Neural cell (in vitro differentiated cells): ENCODE results near the gene LGI4. TPM values are rescaled to one million over a fixed set of nuclear protein-coding genes. Genes with fewer than 3 reads are reported as not detected.

Source experiments
- H2AFZ ChIP-seq: fragments of 200-600, 300-800 bp; sonication (generic), shearing (Covaris generic); 2 replicates; pipeline ENCODE4 v1.6.0; 2014; ENCODE audit warnings: low read depth, mild to moderate bottlenecking, antibody characterized with exemption, low read length, moderate library complexity
- H3F3A ChIP-seq: fragments of 200-600 bp; shearing (Covaris generic); 2 replicates; pipeline ENCODE4 v1.6.1; 2016; ENCODE audit warnings: mild to moderate bottlenecking, moderate library complexity, mixed read lengths, antibody characterized with exemption, low read length; ENCODE audit not compliant: insufficient read depth, poor library complexity, severe bottlenecking
- H3K27ac ChIP-seq: fragments of 200-600, 300-800 bp; sonication (generic), shearing (Covaris generic); 2 replicates; pipeline ENCODE4 v1.5.1; 2014; ENCODE audit warnings: mild to moderate bottlenecking, low read length, moderate library complexity
- H3K27me3 ChIP-seq: fragments of 300-800, 200-600 bp; sonication (generic), shearing (Covaris generic); 2 replicates; pipeline ENCODE4 v1.6.0; 2014; ENCODE audit warnings: mild to moderate bottlenecking, low read depth, low read length, moderate library complexity; ENCODE audit not compliant: insufficient read depth
- H3K36me3 ChIP-seq: fragments of 300-800, 200-600 bp; sonication (generic), shearing (Covaris generic); 2 replicates; pipeline ENCODE4 v1.5.1; 2014; ENCODE audit warnings: mild to moderate bottlenecking, antibody characterized with exemption, low read length, moderate library complexity; ENCODE audit not compliant: insufficient read depth
- H3K4me2 ChIP-seq: fragments of 300-800, 200-600 bp; sonication (generic), shearing (Covaris generic); 2 replicates; pipeline ENCODE4 v1.6.0; 2014; ENCODE audit warnings: mild to moderate bottlenecking, low read length
- H3K4me3 ChIP-seq: fragments of 300-800, 200-600 bp; sonication (generic), shearing (Covaris generic); 2 replicates; pipeline ENCODE4 v1.5.1; 2014; ENCODE audit warnings: mild to moderate bottlenecking, low read length, moderate library complexity
- H3K79me2 ChIP-seq: fragments of 200-600 bp; shearing (Covaris generic); replicated peaks from 2 replicates; pipeline ENCODE4 v1.6.0; 2014; ENCODE audit warnings: mild to moderate bottlenecking, low read length, moderate library complexity; ENCODE audit not compliant: insufficient read depth
- H3K9ac ChIP-seq: fragments of 300-800, 200-600 bp; sonication (generic), shearing (Covaris generic); 2 replicates; pipeline ENCODE4 v1.6.1; 2016; ENCODE audit warnings: mild to moderate bottlenecking, low read length, mixed read lengths
- H3K9me2 ChIP-seq: fragments of 200-600 bp; shearing (Covaris generic); 2 replicates; pipeline ENCODE4 v1.6.1; 2016; ENCODE audit warnings: mild to moderate bottlenecking, low read length, mixed read lengths; ENCODE audit not compliant: insufficient read depth
- H3K9me3 ChIP-seq: fragments of 200-600, 300-800 bp; sonication (generic), shearing (Covaris generic); 2 replicates; pipeline ENCODE4 v1.6.1; 2016; ENCODE audit warnings: mild to moderate bottlenecking, mixed run types, low read length, moderate library complexity, mixed read lengths
- H4K20me1 ChIP-seq: fragments of 200-600 bp; shearing (Covaris generic); 2 replicates; pipeline ENCODE4 v1.6.1; 2016; ENCODE audit warnings: mild to moderate bottlenecking, mixed run types; ENCODE audit not compliant: insufficient read depth
- CTCF ChIP-seq: fragments of 450-650 bp; IDR thresholded peaks from 2 replicates; pipeline ENCODE4 v1.5.1; 2014; ENCODE audit warnings: antibody characterized with exemption, mild to moderate bottlenecking, moderate library complexity; ENCODE audit not compliant: poor library complexity, severe bottlenecking
- EP300 ChIP-seq: fragments of 450-650 bp; conservative IDR thresholded peaks from 2 replicates; pipeline ENCODE4 v1.6.1; 2014; ENCODE audit warnings: antibody characterized with exemption, mild to moderate bottlenecking, moderate library complexity; ENCODE audit not compliant: poor library complexity, severe bottlenecking
- EZH2 ChIP-seq: fragments of 200-600, 300-800 bp; shearing (Covaris generic), sonication (generic); IDR thresholded peaks from 2 replicates; pipeline ENCODE4 v1.6.1; 2014; ENCODE audit warnings: antibody characterized with exemption, low read length, borderline replicate concordance, mild to moderate bottlenecking; ENCODE audit not compliant: insufficient read depth, poor library complexity, severe bottlenecking
- MXI1 ChIP-seq: fragments of 450-650 bp; conservative IDR thresholded peaks from 2 replicates; pipeline ENCODE4 v1.6.1; 2014; ENCODE audit warnings: antibody characterized with exemption, mild to moderate bottlenecking; ENCODE audit not compliant: poor library complexity, severe bottlenecking
- POLR2AphosphoS5 ChIP-seq: IDR thresholded peaks from 2 replicates; pipeline ENCODE4 v1.6.1; 2012
- RAD21 ChIP-seq: fragments of 450-650 bp; conservative IDR thresholded peaks from 2 replicates; pipeline ENCODE4 v1.6.1; 2014; ENCODE audit warnings: antibody characterized with exemption, mild to moderate bottlenecking, moderate library complexity
- REST ChIP-seq: IDR thresholded peaks from 2 replicates; pipeline ENCODE4 v1.6.1; 2012; ENCODE audit warnings: borderline replicate concordance
- SMC3 ChIP-seq: fragments of 450-650 bp; conservative IDR thresholded peaks from 2 replicates; pipeline ENCODE4 v1.6.1; 2014; ENCODE audit warnings: antibody characterized with exemption, mild to moderate bottlenecking, moderate library complexity; ENCODE audit not compliant: poor library complexity
- TAF1 ChIP-seq: IDR thresholded peaks from 2 replicates; pipeline ENCODE4 v1.6.1; 2012; ENCODE audit warnings: low read depth
- polyA plus RNA-seq: library from polyadenylated mRNA; depleted of rRNA; stranded (reverse); fragments of >200 nt; gene quantifications from 2 replicates; pipeline ENCODE4 v1.2.3, GENCODE V29; 2014

The LGI4 gene
- polyA plus RNA-seq, 1 donor from 2014 or later = 0.63 TPM

GRCh38 chr19:35140207-35140961 lies 5.5 kb upstream of the LGI4 start:
- Histone ChIP-seq H3K9me2 (no peaks in the 10 kb centered on the region), H3K27ac (no peak overlapping the region), H3K9ac (peak overlapping the region; percentile 38), H3K9me3 (no peaks in the 10 kb centered on the region), H3F3A (peaks cover 6% of the 10 kb centered on the region), H3K27me3 (peaks cover 18% of the 10 kb centered on the region), H4K20me1 (no peaks in the 10 kb centered on the region), H3K4me3 (peak overlapping the region; percentile 47), H3K36me3 (no peaks in the 10 kb centered on the region), H2AFZ (peak overlapping the region; percentile 14), H3K4me2 (no peak overlapping the region), H3K79me2 (no peaks in the 10 kb centered on the region)
- no peak for TF ChIP-seq TAF1
- no peak for TF ChIP-seq RAD21
- no peak for TF ChIP-seq EP300
- no peak for TF ChIP-seq CTCF
- TF ChIP-seq EZH2 = no peak
- no peak for TF ChIP-seq MXI1
- TF ChIP-seq REST = no peak

- H3K4me2 ChIP-seq = no peak within 1 kb of the TSS
Observed at GRCh38 chr19:35138305-35138892, 3.5 kb upstream of the LGI4 start, which contains the start of gene FXYD1. Gene FXYD1 (plus strand): TSS chr19:35138824. CDS start chr19:35140080, 1,256 bp downstream.

More at GRCh38 chr19:35138305-35138892, 3.5 kb upstream of the LGI4 start, which contains the start of gene FXYD1:
- H3K27me3 ChIP-seq = peaks cover 18% of the 10 kb centered on the region
- H3K9ac ChIP-seq = no peak within 1 kb of the TSS
- H4K20me1 ChIP-seq = no peaks in the 10 kb centered on the region
- TF ChIP-seq REST (no peak), EZH2 (no peak), CTCF (no peak), RAD21 (no peak), SMC3 (no peak), POLR2AphosphoS5 (no peak)
- no peaks in the 10 kb centered on the region for H3K79me2 ChIP-seq
- no peak within 1 kb of the TSS for H2AFZ ChIP-seq
- H3K9me3 ChIP-seq = no peaks in the 10 kb centered on the region
- H3K27ac ChIP-seq = no peak within 1 kb of the TSS
- no peaks in the 10 kb centered on the region for H3K9me2 ChIP-seq
- H3F3A ChIP-seq = peaks cover 6% of the 10 kb centered on the region
- H3K36me3 ChIP-seq = no peaks in the 10 kb centered on the region
- no peak within 1 kb of the TSS for H3K4me3 ChIP-seq
